ENCODE data around the gene OPN1MW.
"Not testable (repeated sequence)": the region's sequence is repeated elsewhere in the genome, so short reads cannot be mapped to it uniquely, and the experiment has no call there.

The OPN1MW gene

DNA sequence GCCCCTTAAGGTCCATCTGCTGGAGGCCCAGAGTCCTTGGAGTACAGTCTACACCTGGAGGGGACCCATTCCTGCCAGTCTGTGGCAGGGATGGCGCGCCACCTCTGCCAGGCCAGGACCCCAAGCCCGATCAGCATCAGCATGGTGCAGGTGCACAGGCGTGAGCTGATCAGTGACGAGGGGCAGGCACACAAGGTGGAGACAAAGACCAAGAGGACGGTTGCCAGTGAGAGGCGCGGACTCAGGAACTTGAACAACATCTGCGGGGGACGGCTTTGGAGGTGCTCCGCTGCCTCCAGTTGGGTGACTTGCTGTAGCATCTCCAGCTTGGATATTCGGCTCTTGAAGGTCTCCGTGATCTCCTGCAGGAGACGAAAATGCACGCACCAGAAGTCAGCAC lies 14.1 kb downstream of the OPN1MW start:
- DNase-seq; intact Hi-C loops (cut with DNase I): not testable (repeated sequence)

- intact Hi-C loops (cut with DNase I); DNase-seq: not testable (repeated sequence)
Observed at GRCh38 chrX:154209670-154210418, 27.4 kb downstream of the OPN1MW start.

DNA sequence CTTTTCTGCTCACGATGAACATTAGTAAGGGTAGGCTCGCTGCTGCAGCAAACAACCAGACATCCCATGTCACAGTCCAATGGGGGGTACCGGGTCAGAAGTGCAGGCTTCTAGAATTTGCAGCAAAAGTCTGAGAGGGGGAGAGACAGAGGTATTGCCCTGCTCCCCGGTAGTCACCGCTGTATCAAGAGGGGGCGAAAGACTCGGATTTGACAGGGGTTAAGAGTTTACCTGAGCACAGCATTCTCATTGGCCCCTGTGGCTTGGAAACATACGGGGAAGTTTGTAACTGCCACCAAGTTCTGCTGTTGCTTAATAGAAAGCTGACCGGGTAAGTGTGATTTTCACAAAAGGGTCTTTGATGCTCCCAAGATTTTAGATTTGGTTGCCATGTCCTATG lies 28.7 kb downstream of the OPN1MW start:
- intact Hi-C loops (cut with DNase I), result not testable (repeated sequence)

DNA sequence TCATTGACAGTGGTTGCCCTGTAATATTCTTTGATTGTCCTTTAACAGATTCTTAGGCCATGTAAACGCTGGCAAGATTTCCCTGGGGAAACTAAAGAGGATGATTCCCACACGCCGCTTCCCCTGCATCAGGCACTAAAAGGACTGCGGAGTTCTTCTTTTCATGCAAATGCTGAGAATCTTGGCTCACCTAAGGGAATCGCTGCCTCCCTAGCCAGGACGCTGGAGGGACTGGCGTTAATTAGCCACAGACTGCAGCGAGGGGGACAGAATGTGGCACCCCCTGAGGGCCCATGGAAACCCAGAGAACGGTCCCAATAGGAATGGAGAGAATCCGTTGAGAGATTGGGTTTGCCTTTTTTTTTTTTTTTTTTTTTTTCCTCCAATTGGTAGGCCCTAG lies 29.1 kb downstream of the OPN1MW start:
- intact Hi-C loops (cut with DNase I); DNase-seq: not testable (repeated sequence)

More for the DNA sequence above, 28.7 kb downstream of the OPN1MW start:
- peak in 5 of 42 donors; percentile 0 to 7 (median 3) for DNase-seq

GRCh38 chrX:154219456-154219855 lies 37.1 kb downstream of the OPN1MW start, which contains the start of gene OPN1MW2:
TSS of gene OPN1MW2 (plus strand) at chrX:154219756. CDS start at chrX:154219816, 60 bp downstream.
- intact Hi-C loops (cut with DNase I); DNase-seq: not testable (repeated sequence)

DNA sequence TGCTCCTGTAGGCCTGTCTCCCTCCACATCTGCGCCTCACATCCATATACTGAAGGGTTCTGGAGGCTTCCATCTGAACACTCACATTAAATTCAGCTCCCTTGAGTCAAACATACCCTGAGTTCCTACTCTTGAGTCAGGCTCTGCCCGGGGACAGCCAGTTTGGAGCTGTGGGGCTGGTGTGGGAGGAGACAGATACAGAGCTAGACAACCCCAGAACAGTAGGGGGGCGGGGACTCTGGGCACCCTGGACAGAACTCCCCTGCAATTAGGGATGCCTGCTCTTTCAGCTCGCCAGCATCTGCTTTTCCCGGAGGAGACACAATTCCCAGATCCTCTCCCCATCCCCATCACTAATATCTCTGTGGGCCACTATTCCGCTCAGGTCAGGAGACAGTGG lies 42.9 kb downstream of the OPN1MW start:
- DNase-seq; intact Hi-C loops (cut with DNase I): not testable (repeated sequence)

DNA sequence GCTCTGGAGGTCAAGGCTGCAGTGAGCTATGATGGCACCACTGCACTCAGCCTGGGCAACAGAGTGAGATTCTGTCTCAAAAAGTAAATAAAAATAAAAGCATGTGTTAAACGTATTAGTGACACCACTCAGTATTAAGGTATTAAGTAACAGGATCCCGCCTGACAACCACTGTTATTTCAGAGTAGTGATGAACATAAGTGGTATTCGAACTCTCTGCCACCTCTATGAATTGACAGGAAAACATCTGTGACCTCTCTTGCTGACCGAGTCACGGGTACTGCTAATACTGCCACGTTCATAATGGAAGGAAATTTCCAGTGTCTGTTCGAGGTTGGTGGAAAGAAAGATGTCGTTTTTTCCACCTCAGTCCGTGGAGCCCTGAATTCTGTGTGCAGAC lies 44.3 kb downstream of the OPN1MW start:
- DNase-seq; intact Hi-C loops (cut with DNase I): not testable (repeated sequence)

- intact Hi-C loops (cut with DNase I); DNase-seq: not testable (repeated sequence)
Observed at GRCh38 chrX:154231443-154231842, 49.0 kb downstream of the OPN1MW start.

GRCh38 chrX:154233620-154234019 lies 51.2 kb downstream of the OPN1MW start:
- DNase-seq; intact Hi-C loops (cut with DNase I): not testable (repeated sequence)

- intact Hi-C loops (cut with DNase I), result not testable (repeated sequence)
- DNase-seq, result peak in 1 of 42 donors; percentile 2
Observed at GRCh38 chrX:154238939-154239559, 56.7 kb downstream of the OPN1MW start.

GRCh38 chrX:154239982-154240503 lies 57.6 kb downstream of the OPN1MW start:
- intact Hi-C loops (cut with DNase I), result not testable (repeated sequence)
- peak in 4 of 42 donors; percentile 3 to 33 (median 6) for DNase-seq

Data from head of caudate nucleus (tissue), 42 donors.